IMR-90 (cell line): Measurements from ENCODE around the gene FKBP11. TPM values are rescaled to one million over a fixed set of nuclear protein-coding genes. Genes with fewer than 3 reads are reported as not detected.
A peak's percentile ranks its signal among the peaks of the same experiment; 100 is the strongest.

Experiments
- ATAC-seq: fragments of 200-7000 bp; cut with Tn5 transposase; 2 replicates; pipeline ENCODE4 v1.9.1; 2020; ENCODE audit warnings: low read depth, mild to moderate bottlenecking, moderate library complexity
- BruUV-seq: library from RNA; stranded (reverse); fragments of 400-500 nt; replicated peaks from 2 replicates; lab custom pipeline; 2021; lab: Mats Ljungman, UMichigan
- CTCF ChIA-PET: fragments of 300-600 bp; formaldehyde crosslinking; extraction: SDS; loops from one replicate; lab custom pipeline; 2021; ENCODE audit warnings: antibody characterized with exemption; lab: Yijun Ruan, JAX
- POLR2A ChIA-PET: fragments of 300-600 bp; sonication (Branson Sonifier 250); formaldehyde crosslinking; loops from one replicate; lab custom pipeline; 2022; ENCODE audit warnings: antibody characterized with exemption; ENCODE audit not compliant: unreplicated experiment; lab: Charles Lee
- DNase-seq: peaks from one replicate; pipeline ENCODE4 v3.0.0; 2013
- H2AFZ ChIP-seq: replicated peaks from 2 replicates; pipeline ENCODE3; 2013; ENCODE audit warnings: low read length, mild to moderate bottlenecking; ENCODE audit not compliant: poor library complexity
- H2AK5ac ChIP-seq: 2 replicates; pipeline ENCODE4 v1.6.1; 2013; ENCODE audit warnings: low read depth, low read length, inconsistent platforms
- H2AK9ac ChIP-seq: replicated peaks from 2 replicates; pipeline ENCODE3; 2013; ENCODE audit warnings: mild to moderate bottlenecking, low read depth, low read length, moderate library complexity; ENCODE audit not compliant: poor library complexity
- H2BK120ac ChIP-seq: 2 replicates; pipeline ENCODE4 v1.6.1; 2013; ENCODE audit warnings: low read depth, low read length, inconsistent platforms
- H2BK15ac ChIP-seq: 3 replicates; pipeline ENCODE4 v1.6.1; 2013; ENCODE audit warnings: low read depth, low read length, inconsistent platforms
- H2BK20ac ChIP-seq: 2 replicates; pipeline ENCODE4 v1.6.1; 2013; ENCODE audit warnings: low read depth, mild to moderate bottlenecking, inconsistent platforms, low read length, moderate library complexity
- H2BK5ac ChIP-seq: 2 replicates; pipeline ENCODE4 v1.6.1; 2013; ENCODE audit warnings: mild to moderate bottlenecking, low read depth, low read length, inconsistent platforms; ENCODE audit not compliant: poor library complexity, severe bottlenecking
- H3K14ac ChIP-seq: replicated peaks from 2 replicates; pipeline ENCODE4 v1.6.1; 2013; ENCODE audit warnings: low read depth, low read length, inconsistent platforms
- H3K18ac ChIP-seq: 2 replicates; pipeline ENCODE4 v1.6.1; 2013; ENCODE audit warnings: low read depth, low read length, control low read depth
- H3K23ac ChIP-seq: 2 replicates; pipeline ENCODE4 v1.6.1; 2013; ENCODE audit warnings: low read depth, low read length, inconsistent platforms
- H3K27ac ChIP-seq: 2 replicates; pipeline ENCODE4 v1.5.1; 2013; ENCODE audit warnings: mild to moderate bottlenecking, control low read depth, low read length; ENCODE audit not compliant: insufficient read depth
- H3K27me3 ChIP-seq: 2 replicates; pipeline ENCODE4 v1.6.1; 2013; ENCODE audit warnings: low read length; ENCODE audit not compliant: control insufficient read depth, insufficient read depth
- H3K36me3 ChIP-seq: 2 replicates; pipeline ENCODE4 v1.6.1; 2013; ENCODE audit warnings: low read length, mixed read lengths; ENCODE audit not compliant: control insufficient read depth, insufficient read depth
- H3K4ac ChIP-seq: 2 replicates; pipeline ENCODE4 v1.6.1; 2013; ENCODE audit warnings: low read depth, low read length, inconsistent platforms
- H3K4me1 ChIP-seq: 2 replicates; pipeline ENCODE4 v1.6.1; 2013; ENCODE audit warnings: low read length, mixed read lengths; ENCODE audit not compliant: control insufficient read depth, insufficient read depth
- H3K4me2 ChIP-seq: 2 replicates; pipeline ENCODE4 v1.6.1; 2013; ENCODE audit warnings: low read depth, mild to moderate bottlenecking, control low read depth, low read length, moderate library complexity
- H3K4me3 ChIP-seq: 2 replicates; pipeline ENCODE4 v1.5.1; 2013; ENCODE audit warnings: low read depth, mild to moderate bottlenecking, control low read depth, low read length, moderate library complexity; ENCODE audit not compliant: insufficient read depth
- H3K56ac ChIP-seq: 2 replicates; pipeline ENCODE4 v1.6.1; 2013; ENCODE audit warnings: low read length, inconsistent platforms; ENCODE audit not compliant: insufficient read depth; ENCODE audit errors: extremely low read depth
- H3K79me1 ChIP-seq, 2 experiments: 2 replicates each; pipeline ENCODE4 v1.6.1; 2013; ENCODE audit warnings: low read length in 2 of 2, inconsistent platforms in 1 of 2, low read depth in 1 of 2
- H3K9ac ChIP-seq: 2 replicates; pipeline ENCODE4 v1.6.1; 2013; ENCODE audit warnings: low read depth, low read length, control low read depth
- H3K9me1 ChIP-seq: 2 replicates; pipeline ENCODE4 v1.6.1; 2013; ENCODE audit warnings: low read length, inconsistent platforms; ENCODE audit not compliant: insufficient read depth
- H3K9me3 ChIP-seq: 2 replicates; pipeline ENCODE4 v1.6.1; 2013; ENCODE audit warnings: low read length; ENCODE audit not compliant: control insufficient read depth, insufficient read depth
- H4K20me1 ChIP-seq: 2 replicates; pipeline ENCODE4 v1.6.1; 2013; ENCODE audit warnings: low read length, inconsistent platforms; ENCODE audit not compliant: insufficient read depth
- H4K5ac ChIP-seq: 2 replicates; pipeline ENCODE4 v1.6.1; 2013; ENCODE audit warnings: mild to moderate bottlenecking, low read depth, low read length, control low read depth
- H4K8ac ChIP-seq, 2 experiments: 2 replicates each; pipeline ENCODE4 v1.6.1; 2013; ENCODE audit warnings: low read depth in 2 of 2, low read length in 2 of 2, control low read depth in 1 of 2, inconsistent platforms in 1 of 2
- H4K91ac ChIP-seq: 2 replicates; pipeline ENCODE4 v1.6.1; 2013; ENCODE audit warnings: low read depth, low read length, inconsistent platforms; ENCODE audit not compliant: insufficient read depth
- BHLHE40 ChIP-seq: fragments of 150-350 bp; IDR thresholded peaks from 2 replicates; pipeline ENCODE4 v1.6.1; 2016; ENCODE audit warnings: mild to moderate bottlenecking, low read depth, low read length
- MXI1 ChIP-seq: IDR thresholded peaks from 2 replicates; pipeline ENCODE4 v1.6.1; 2012; ENCODE audit warnings: low read depth, mild to moderate bottlenecking, low read length, moderate library complexity, borderline replicate concordance
- RAD21 ChIP-seq: IDR thresholded peaks from 2 replicates; pipeline ENCODE4 v1.6.1; 2012; ENCODE audit warnings: low read length, improper control_type of control experiment
- SMC3 ChIP-seq: fragments of 150-350 bp; IDR thresholded peaks from 2 replicates; pipeline ENCODE4 v1.6.1; 2016; ENCODE audit warnings: low read depth, mild to moderate bottlenecking, antibody characterized with exemption, low read length, moderate library complexity
- WGBS, 2 experiments: methylation state at CpG; one replicate each; pipeline versions ENCODE4 v1.1.5 to v1.1.7; 2013; ENCODE audit warnings: missing lambda C conversion rate in 2 of 2; ENCODE audit not compliant: insufficient read length in 1 of 2; ENCODE audit errors: extremely low coverage in 2 of 2; 5-methylcytosine and 5-hydroxymethylcytosine counted together
- dilution Hi-C: fragments of 300-500 bp; cut with HindIII; formaldehyde crosslinking; loops from one replicate; pipeline ENCODE4 v1.14.3; 2018; ENCODE audit warnings: low sequenced_read_pairs; ENCODE audit not compliant: unreplicated experiment
- in situ Hi-C: fragments of 300-500 bp; cut with MboI; formaldehyde crosslinking; loops from 3 replicates; pipeline ENCODE4 v1.14.3; 2019; ENCODE audit warnings: low sequenced_read_pairs, inconsistent platforms, mixed read lengths
- intact Hi-C: fragments of 100-400 bp; cut with micrococcal nuclease; formaldehyde crosslinking; loops from 2 replicates; pipeline ENCODE4 v1.10.0; 2022
- polyA plus RNA-seq, 3 experiments: library from polyadenylated mRNA; depleted of rRNA; stranded (reverse); fragments of >200 nt; gene quantifications; 2 replicates each; pipeline ENCODE4 v1.2.3, GENCODE V29; 2012; ENCODE audit warnings: low replicate concordance in 1 of 3
- total RNA-seq: library from RNA; depleted of rRNA; stranded (reverse); fragments of >200 nt; gene quantifications from 2 replicates; pipeline ENCODE4 v1.2.3, GENCODE V29; 2012
- TF ChIP-seq, protein P1 (sequence below): conservative IDR thresholded peaks from 2 replicates; pipeline ENCODE4 v1.5.1; 2012; ENCODE audit warnings: mild to moderate bottlenecking, low read depth, low read length, improper control_type of control experiment

The FKBP11 gene
- total and polyA plus RNA-seq, 2 of the 4 experiments (the other 2 are of a cell fraction): 5.0 to 40.0 TPM

GRCh38 chr12:48903982-48904411 lies 21.3 kb downstream of the FKBP11 start:
- H3K9me3 ChIP-seq: no peaks in the 10 kb centered on the region
- H3K23ac ChIP-seq: no peak overlapping the region
- peak overlapping the region; percentile 87 for H2AFZ ChIP-seq
- H3K4ac ChIP-seq: no peak overlapping the region
- no peaks in the 10 kb centered on the region for H4K20me1 ChIP-seq
- no peak overlapping the region for H2AK5ac ChIP-seq
- no peak overlapping the region for H4K5ac ChIP-seq
- no peak overlapping the region for H3K14ac ChIP-seq
- no peaks in the 10 kb centered on the region; the same call in none of the 2 replicates for H3K27me3 ChIP-seq
- 0% methylated on average over 7 of the region's 19 CpGs; no CpG with 5 or more reads in 1 of the 2 experiments for WGBS, 2 experiments
- H3K56ac ChIP-seq: no peak overlapping the region
- peak overlapping the region; percentile 19 for H3K4me3 ChIP-seq
- H3K9me1 ChIP-seq: no peaks in the 10 kb centered on the region
- peak overlapping the region; percentile 58 for H3K4me2 ChIP-seq
- H2AK9ac ChIP-seq: no peak overlapping the region
- H4K8ac ChIP-seq: no peak overlapping the region; a peak in 2 of 4 replicates
- intact Hi-C loops: no loop called here
- peak; percentile 97 for ATAC-seq
- no TSS peak for BruUV-seq
- 0 out of 2 replicates have a peak overlapping the region, but pooled peaks have one; percentile 22 for H3K9ac ChIP-seq
- no peak overlapping the region for H2BK120ac ChIP-seq
- TF ChIP-seq RAD21: peak; percentile 40
- TF ChIP-seq SMC3: peak; percentile 21; the same call in 1 of the 2 replicates
- TF ChIP-seq MXI1: 0 out of 2 replicates have a peak, but pooled peaks have one; percentile 22
- no peak for TF ChIP-seq BHLHE40
- TF ChIP-seq, protein P1, sequence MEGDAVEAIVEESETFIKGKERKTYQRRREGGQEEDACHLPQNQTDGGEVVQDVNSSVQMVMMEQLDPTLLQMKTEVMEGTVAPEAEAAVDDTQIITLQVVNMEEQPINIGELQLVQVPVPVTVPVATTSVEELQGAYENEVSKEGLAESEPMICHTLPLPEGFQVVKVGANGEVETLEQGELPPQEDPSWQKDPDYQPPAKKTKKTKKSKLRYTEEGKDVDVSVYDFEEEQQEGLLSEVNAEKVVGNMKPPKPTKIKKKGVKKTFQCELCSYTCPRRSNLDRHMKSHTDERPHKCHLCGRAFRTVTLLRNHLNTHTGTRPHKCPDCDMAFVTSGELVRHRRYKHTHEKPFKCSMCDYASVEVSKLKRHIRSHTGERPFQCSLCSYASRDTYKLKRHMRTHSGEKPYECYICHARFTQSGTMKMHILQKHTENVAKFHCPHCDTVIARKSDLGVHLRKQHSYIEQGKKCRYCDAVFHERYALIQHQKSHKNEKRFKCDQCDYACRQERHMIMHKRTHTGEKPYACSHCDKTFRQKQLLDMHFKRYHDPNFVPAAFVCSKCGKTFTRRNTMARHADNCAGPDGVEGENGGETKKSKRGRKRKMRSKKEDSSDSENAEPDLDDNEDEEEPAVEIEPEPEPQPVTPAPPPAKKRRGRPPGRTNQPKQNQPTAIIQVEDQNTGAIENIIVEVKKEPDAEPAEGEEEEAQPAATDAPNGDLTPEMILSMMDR: peak; percentile 65
- ChIA-PET POLR2A (no interaction called here), CTCF (interaction anchor here (0.6 to 1.6 kb wide), 7 partner anchors 9 to 94 kb away, joined by 3 to 7 read pairs (median 4); no protein-coding TSS in a partner anchor)
- no peaks in the 10 kb centered on the region; the same call in 1 of the 2 replicates for H3K4me1 ChIP-seq
- H2BK5ac ChIP-seq: no peak overlapping the region
- no peaks in the 10 kb centered on the region for H3K79me1 ChIP-seq
- H2BK15ac ChIP-seq: no peak overlapping the region
- in situ Hi-C loops: no loop called here
- no peak overlapping the region for H3K18ac ChIP-seq
- no peaks in the 10 kb centered on the region for H3K36me3 ChIP-seq
- peak; percentile 82 for DNase-seq
- dilution Hi-C loops: no loop called here
- no peak overlapping the region for H4K91ac ChIP-seq
- no peak overlapping the region for H2BK20ac ChIP-seq
- H3K27ac ChIP-seq: no peak overlapping the region
